CD4-positive, alpha-beta T cell treated with Interleukin-4 for 4 hours (primary cell): Measurements from ENCODE around the gene GDPD4.

Experiments used
- DNase-seq: peaks from one replicate; pipeline ENCODE4 v3.0.0-alpha.2; 2020

Gene GDPD4

GRCh38 chr11:77203901-77204753, 97.4 kb downstream of the GDPD4 start:
- DNase-seq = no peak

- DNase-seq = no peak
Measured at GRCh38 chr11:77202941-77203900, 98.3 kb downstream of the GDPD4 start.

GRCh38 chr11:77201991-77202841, 99.3 kb downstream of the GDPD4 start:
- no peak for DNase-seq

GRCh38 chr11:77201370-77201769, 100.1 kb downstream of the GDPD4 start:
- DNase-seq = no peak

GRCh38 chr11:77200351-77201268, 100.9 kb downstream of the GDPD4 start:
- no peak for DNase-seq

GRCh38 chr11:77199137-77199745, 102.2 kb downstream of the GDPD4 start:
- DNase-seq = no peak

- no peak for DNase-seq
Measured at GRCh38 chr11:77198440-77198849, 103.0 kb downstream of the GDPD4 start.

- DNase-seq = no peak
Measured at GRCh38 chr11:77197626-77198320, 103.7 kb downstream of the GDPD4 start.

- DNase-seq = no peak
Measured at GRCh38 chr11:77196961-77197360, 104.5 kb downstream of the GDPD4 start.

GRCh38 chr11:77195071-77195755, 106.3 kb downstream of the GDPD4 start:
- no peak for DNase-seq

GRCh38 chr11:77193911-77194830, 107.3 kb downstream of the GDPD4 start:
- no peak for DNase-seq

GRCh38 chr11:77193167-77193566, 108.3 kb downstream of the GDPD4 start:
- DNase-seq = no peak

- peak; percentile 25 for DNase-seq
Measured at GRCh38 chr11:77191823-77192495, 109.5 kb downstream of the GDPD4 start.

- no peak for DNase-seq
Measured at GRCh38 chr11:77191429-77191822, 110.1 kb downstream of the GDPD4 start.

GRCh38 chr11:77190331-77191075, 111.0 kb downstream of the GDPD4 start:
- DNase-seq = no peak

GRCh38 chr11:77189588-77190210, 111.8 kb downstream of the GDPD4 start:
- no peak for DNase-seq
